ENCODE measurements around the gene RPGRIP1L. TPM values are rescaled to one million over a fixed set of nuclear protein-coding genes. Genes with fewer than 3 reads are reported as not detected.

Gene RPGRIP1L
- total RNA-seq, 2 experiments from 2014 or later: 5.1 to 5.5 TPM

DNA sequence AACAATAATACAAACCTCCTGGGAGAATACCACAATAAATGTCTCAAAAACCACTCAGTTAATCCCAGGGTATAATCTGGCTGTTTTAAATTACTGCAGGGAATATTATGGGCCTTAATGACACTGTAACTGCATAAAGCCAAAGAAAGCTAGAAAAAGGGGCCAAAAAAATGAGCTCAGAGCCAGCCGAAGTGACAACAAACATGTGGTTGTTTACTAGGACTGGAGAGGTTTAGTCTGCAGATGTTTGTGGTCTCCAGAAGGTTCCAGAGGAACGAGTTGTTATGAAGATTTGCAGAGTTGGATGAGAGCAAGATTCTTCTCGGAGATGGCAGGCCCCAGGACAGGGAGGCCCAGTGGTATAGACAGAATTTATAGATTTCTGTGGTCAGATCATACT is 103.5 kb downstream of the RPGRIP1L start:
- H3K27me3 Mint-ChIP-seq: no peaks in the 10 kb centered on the region
- peaks cover 2% of the 10 kb centered on the region for H3K36me3 Mint-ChIP-seq
- H3K4me1 Mint-ChIP-seq: no peaks in the 10 kb centered on the region
- POLR2A ChIA-PET: no interaction called here
- H3K27ac Mint-ChIP-seq: no peak overlapping the region
- ATAC-seq (ENCODE audit: low read depth): no peak
- no peak overlapping the region for H3K4me3 Mint-ChIP-seq
- peaks cover 3% of the 10 kb centered on the region for H3K9me3 Mint-ChIP-seq
- DNase-seq: no peak

DNA sequence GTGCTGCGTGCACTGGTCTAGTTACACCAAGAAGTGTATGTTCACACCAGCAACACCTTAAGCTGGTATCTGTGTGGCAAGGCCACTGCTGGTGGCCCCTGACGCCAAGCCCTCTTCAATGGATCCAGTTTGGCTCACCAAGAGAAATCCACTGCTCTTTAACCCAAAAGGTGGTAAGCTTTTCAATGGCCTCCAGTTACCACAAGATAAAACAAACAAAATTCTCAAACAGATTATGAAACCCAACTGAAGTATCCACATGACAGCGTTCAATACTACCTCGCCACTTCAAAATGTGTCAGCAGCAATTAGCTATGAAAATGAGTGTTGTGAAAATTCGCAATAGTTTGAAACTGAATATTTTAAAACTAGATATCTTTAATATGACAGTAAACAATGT is 104.1 kb downstream of the RPGRIP1L start:
- ATAC-seq (ENCODE audit: low read depth) (no peak), DNase-seq (no peak)
- Mint-ChIP-seq H3K4me3 (no peak overlapping the region), H3K27me3 (no peaks in the 10 kb centered on the region), H3K4me1 (no peaks in the 10 kb centered on the region), H3K36me3 (peaks cover 2% of the 10 kb centered on the region), H3K27ac (no peak overlapping the region), H3K9me3 (peaks cover 3% of the 10 kb centered on the region)
- POLR2A ChIA-PET: no interaction called here

DNA sequence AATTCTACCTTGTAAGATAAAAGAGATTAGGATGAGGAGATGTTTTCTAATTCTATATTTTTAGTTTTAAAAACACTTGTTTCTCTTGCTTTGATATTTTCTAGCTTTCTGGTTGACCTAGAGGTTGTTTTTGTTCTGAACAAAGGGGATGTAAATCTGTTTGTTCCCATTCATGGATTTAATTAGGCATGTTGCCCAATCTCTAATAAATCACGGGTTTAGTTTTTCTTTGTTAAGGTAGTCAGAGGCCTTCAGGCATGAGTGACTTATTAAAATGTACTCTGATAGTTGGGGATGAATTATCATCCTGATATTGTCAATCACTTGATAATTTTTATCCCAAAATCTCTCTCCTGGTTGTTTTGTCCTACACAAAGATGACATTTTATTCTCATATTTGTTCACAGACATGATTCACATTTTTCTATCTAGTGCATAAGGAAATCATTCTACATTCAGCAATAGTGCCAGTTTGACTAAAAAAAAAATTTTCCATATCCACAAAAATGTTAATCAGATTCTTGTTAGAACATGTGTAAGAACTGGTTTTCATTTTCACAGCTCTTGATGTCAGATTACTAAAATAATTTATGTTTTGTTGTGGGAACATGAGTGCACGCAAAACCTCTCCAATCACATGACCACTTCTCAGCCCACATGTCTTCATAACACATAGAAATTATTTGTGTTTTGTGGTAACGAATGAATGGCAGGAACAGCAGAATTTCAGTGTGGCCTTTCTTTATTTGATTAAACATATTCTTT is 105.0 kb downstream of the RPGRIP1L start:
- DNase-seq (no peak), ATAC-seq (ENCODE audit: low read depth) (no peak)
- Mint-ChIP-seq H3K9me3 (peaks cover 5% of the 10 kb centered on the region), H3K27me3 (peaks cover 2% of the 10 kb centered on the region), H3K4me1 (no peaks in the 10 kb centered on the region), H3K36me3 (peaks cover 2% of the 10 kb centered on the region), H3K27ac (no peak overlapping the region), H3K4me3 (no peak overlapping the region)
- POLR2A ChIA-PET: no interaction called here

DNA sequence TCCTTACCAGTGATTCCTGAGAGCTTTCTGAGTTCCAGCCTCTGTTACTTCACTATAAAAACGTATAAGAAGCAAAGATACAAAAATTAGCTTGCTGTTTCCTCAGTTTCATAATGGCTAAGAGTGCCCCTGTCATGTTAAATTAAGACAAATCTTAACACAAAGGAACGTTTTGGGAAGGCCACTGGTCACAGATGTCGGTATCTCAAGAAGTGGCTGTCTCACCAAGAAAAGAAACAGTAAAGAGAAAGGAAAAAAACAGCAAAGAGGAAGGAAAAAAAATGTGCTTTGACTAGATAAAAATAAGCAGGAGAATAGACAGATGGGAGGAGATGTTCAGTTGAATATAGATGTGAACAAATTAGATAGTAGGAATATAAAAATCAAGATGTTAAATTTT is 105.9 kb downstream of the RPGRIP1L start:
- H3K36me3 Mint-ChIP-seq: peaks cover 2% of the 10 kb centered on the region
- no peaks in the 10 kb centered on the region for H3K4me1 Mint-ChIP-seq
- ATAC-seq (ENCODE audit: low read depth) (no peak), DNase-seq (no peak)
- no peak overlapping the region for H3K27ac Mint-ChIP-seq
- H3K4me3 Mint-ChIP-seq: no peak overlapping the region
- H3K27me3 Mint-ChIP-seq: peaks cover 2% of the 10 kb centered on the region
- peaks cover 5% of the 10 kb centered on the region for H3K9me3 Mint-ChIP-seq
- POLR2A ChIA-PET: no interaction called here

DNA sequence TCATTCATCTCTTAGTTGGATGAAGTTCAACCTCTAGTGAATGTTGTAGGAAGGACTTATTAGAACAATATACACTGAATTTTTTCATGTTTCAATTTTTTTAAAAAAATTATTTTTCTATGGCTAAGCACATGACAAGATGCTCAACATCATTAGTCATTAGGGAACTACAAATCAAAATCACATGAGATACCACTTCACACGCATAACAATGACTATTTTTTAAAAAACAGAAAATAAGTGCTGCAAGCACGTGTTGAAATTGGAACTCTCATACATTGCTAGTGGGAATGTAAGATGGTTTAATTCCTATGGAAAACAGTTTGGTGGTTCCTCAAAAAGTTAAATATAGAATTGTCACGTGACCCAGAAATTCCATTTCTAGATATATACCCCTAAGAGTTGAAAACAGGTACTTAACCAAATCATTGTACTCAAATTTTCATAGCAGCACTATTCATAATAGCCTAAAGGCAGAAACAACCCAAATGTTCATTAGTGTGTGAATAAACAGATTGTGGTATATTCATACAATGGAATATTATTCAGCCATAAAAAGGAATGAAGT is 115.5 kb downstream of the RPGRIP1L start:
- Mint-ChIP-seq H3K4me3 (no peak overlapping the region), H3K9me3 (peaks cover 2% of the 10 kb centered on the region), H3K4me1 (no peaks in the 10 kb centered on the region), H3K27me3 (peaks cover 13% of the 10 kb centered on the region), H3K36me3 (no peaks in the 10 kb centered on the region), H3K27ac (no peak overlapping the region)
- no peak for ATAC-seq (ENCODE audit: low read depth)
- DNase-seq: no peak
- POLR2A ChIA-PET: no interaction called here

DNA sequence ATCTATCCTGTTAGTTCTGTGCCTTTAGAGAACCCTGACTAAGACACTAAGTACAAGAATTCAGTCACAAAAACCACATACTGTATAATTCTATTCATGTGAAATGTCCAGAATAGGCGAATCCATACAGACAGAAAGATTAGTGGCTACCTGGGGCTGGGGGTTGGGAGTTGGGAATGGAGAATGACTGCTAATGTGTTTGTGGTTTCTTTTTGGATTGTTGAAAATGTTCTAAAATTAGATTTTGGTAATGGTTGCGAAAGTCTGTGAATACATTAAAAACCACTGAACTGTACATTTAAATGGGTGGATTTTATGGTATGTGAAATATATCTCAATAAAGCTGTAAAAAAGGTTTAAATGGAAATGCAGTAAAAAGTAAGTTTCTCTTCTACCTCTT is 120.3 kb downstream of the RPGRIP1L start:
- Mint-ChIP-seq H3K4me1 (no peaks in the 10 kb centered on the region), H3K27me3 (peaks cover 6% of the 10 kb centered on the region), H3K27ac (no peak overlapping the region), H3K36me3 (no peaks in the 10 kb centered on the region), H3K9me3 (no peaks in the 10 kb centered on the region), H3K4me3 (no peak overlapping the region)
- no peak for ATAC-seq (ENCODE audit: low read depth)
- DNase-seq: no peak
- POLR2A ChIA-PET: no interaction called here

DNA sequence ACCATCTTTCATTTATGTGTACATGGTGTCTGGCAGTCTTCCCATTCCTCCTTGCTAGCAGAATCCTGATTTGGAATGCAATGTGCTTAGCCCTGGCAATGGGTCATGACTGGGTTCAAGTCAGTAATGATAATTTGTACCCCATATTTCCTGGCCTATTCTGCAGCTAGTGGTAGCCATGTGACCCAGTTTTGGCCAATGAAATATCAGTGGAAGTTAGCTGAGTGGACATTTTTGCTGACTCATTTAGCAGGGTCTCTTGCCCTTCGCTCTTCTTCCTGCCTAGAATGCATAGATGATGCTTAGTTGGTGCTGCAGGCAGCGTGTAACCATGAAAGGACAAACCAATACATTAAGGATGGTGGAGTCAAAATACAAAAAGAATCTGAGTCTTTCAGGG is 121.9 kb downstream of the RPGRIP1L start:
- Mint-ChIP-seq H3K27ac (no peak overlapping the region), H3K27me3 (no peaks in the 10 kb centered on the region), H3K9me3 (no peaks in the 10 kb centered on the region), H3K36me3 (no peaks in the 10 kb centered on the region), H3K4me1 (no peaks in the 10 kb centered on the region), H3K4me3 (no peak overlapping the region)
- POLR2A ChIA-PET: no interaction called here
- no peak for DNase-seq
- no peak for ATAC-seq (ENCODE audit: low read depth)

DNA sequence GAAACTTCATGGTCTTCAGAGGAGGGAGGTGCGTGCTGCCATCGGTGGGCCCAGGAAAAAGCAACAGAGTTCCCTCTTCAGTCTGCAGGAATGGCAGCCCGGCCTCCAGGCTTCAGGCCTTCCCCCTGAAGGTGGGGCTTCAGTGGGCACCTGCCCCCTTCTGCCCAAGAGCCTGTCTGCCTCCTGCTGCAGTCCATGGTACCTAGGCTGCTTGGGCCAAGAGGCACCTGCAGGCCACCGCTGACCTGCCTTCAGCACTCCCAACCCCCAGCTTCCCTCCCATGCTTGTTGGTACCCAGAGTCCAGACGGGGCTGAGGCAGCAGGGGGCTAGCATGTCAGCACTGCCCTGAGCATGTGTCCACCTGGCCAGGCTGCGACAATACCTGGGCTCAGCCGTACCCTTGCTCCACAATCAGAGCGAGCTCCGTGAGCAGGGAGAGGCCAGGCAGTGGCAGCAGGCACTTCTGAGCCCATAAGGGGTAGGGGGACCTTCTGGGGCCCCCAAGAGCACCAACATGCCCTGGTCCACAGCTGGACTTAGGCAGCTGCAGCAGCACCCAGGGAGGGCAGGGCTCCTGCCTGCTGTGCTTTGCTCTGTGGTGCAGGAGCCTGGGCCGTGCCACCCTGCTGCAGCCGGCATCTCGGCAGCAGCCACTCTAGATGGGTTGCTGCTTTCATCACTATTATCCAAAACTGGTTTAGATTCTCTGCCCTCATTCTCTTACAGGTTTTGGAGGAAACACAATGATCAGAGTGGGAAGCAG is 123.4 kb downstream of the RPGRIP1L start:
- DNase-seq: no peak
- no peak for ATAC-seq (ENCODE audit: low read depth)
- Mint-ChIP-seq H3K36me3 (no peaks in the 10 kb centered on the region), H3K27ac (no peak overlapping the region), H3K9me3 (no peaks in the 10 kb centered on the region), H3K4me3 (no peak overlapping the region), H3K4me1 (no peaks in the 10 kb centered on the region), H3K27me3 (no peaks in the 10 kb centered on the region)
- POLR2A ChIA-PET: no interaction called here

DNA sequence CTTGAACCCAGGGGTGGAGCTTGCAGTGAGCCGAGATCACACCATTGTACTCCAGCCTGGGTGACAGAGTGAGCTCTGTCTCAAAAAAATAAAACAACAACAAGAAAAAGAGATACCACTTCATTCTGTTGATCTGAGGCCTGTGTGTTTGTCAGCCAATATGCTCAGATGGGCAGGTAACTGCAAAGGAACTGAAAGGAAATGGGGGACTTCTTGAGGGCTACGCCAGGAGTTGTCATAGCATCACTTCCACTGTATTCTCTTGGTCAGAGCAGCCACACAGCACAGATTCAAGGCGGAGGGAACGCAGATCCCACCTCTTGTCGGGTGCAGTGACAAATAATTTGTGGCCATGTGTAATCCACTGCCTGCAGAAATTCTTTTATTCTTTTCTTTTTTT is 126.8 kb downstream of the RPGRIP1L start:
- POLR2A ChIA-PET: no interaction called here
- H3K27ac Mint-ChIP-seq: no peak overlapping the region

DNA sequence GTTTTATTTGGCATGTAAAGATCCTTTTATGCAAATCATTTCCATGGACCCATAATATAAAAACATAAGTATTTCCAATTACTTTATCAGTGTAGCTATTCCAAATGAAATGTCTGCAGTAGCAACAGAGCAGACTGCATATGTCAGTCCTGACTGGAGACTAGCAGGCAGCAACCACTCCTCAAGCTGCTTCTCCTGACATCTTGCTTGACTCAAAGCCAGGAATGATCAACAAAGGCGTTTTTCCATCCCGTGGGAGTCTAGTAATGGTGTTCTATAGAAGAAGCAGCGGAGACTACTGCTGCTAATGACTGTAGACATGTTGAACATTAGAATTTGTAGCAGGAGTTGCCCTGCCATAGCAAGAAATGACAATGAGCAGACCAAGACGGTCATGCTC is 127.4 kb downstream of the RPGRIP1L start:
- Mint-ChIP-seq H3K4me3 (no peak overlapping the region), H3K4me1 (no peaks in the 10 kb centered on the region), H3K27me3 (no peaks in the 10 kb centered on the region), H3K9me3 (peaks cover 11% of the 10 kb centered on the region), H3K27ac (no peak overlapping the region), H3K36me3 (peaks cover 3% of the 10 kb centered on the region)
- DNase-seq (no peak), ATAC-seq (ENCODE audit: low read depth) (no peak)
- POLR2A ChIA-PET: no interaction called here

More for the DNA sequence above, 126.8 kb downstream of the RPGRIP1L start:
- DNase-seq (no peak), ATAC-seq (ENCODE audit: low read depth) (no peak)
- peaks cover 5% of the 10 kb centered on the region for H3K9me3 Mint-ChIP-seq
- H3K4me3 Mint-ChIP-seq: no peak overlapping the region
- H3K4me1 Mint-ChIP-seq: no peaks in the 10 kb centered on the region
- H3K27me3 Mint-ChIP-seq: no peaks in the 10 kb centered on the region
- no peaks in the 10 kb centered on the region for H3K36me3 Mint-ChIP-seq

DNA sequence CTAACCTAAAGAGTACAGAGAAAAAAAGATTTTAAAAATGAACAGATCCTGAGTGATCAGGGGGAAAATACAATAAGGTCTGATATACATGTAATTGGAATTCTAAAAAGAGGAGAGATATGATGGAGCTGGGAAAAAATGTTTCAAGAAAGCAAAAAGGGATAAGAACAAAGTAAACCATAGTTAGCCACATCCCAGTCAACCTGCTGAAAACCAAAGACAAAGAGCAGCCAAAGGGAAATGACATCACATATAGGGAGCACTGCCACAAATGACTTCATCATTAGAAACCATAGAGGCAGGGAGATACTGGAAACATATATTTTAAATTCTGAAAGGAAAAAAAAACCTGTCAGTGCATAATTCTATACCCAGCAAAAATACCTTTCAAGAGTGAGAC is 131.9 kb downstream of the RPGRIP1L start:
- H3K4me1 Mint-ChIP-seq: no peaks in the 10 kb centered on the region
- no peak overlapping the region for H3K4me3 Mint-ChIP-seq
- peaks cover 5% of the 10 kb centered on the region for H3K27me3 Mint-ChIP-seq
- POLR2A ChIA-PET: no interaction called here
- no peak for ATAC-seq (ENCODE audit: low read depth)
- peaks cover 21% of the 10 kb centered on the region for H3K9me3 Mint-ChIP-seq
- peaks cover 3% of the 10 kb centered on the region for H3K36me3 Mint-ChIP-seq
- no peak overlapping the region for H3K27ac Mint-ChIP-seq
- no peak for DNase-seq

DNA sequence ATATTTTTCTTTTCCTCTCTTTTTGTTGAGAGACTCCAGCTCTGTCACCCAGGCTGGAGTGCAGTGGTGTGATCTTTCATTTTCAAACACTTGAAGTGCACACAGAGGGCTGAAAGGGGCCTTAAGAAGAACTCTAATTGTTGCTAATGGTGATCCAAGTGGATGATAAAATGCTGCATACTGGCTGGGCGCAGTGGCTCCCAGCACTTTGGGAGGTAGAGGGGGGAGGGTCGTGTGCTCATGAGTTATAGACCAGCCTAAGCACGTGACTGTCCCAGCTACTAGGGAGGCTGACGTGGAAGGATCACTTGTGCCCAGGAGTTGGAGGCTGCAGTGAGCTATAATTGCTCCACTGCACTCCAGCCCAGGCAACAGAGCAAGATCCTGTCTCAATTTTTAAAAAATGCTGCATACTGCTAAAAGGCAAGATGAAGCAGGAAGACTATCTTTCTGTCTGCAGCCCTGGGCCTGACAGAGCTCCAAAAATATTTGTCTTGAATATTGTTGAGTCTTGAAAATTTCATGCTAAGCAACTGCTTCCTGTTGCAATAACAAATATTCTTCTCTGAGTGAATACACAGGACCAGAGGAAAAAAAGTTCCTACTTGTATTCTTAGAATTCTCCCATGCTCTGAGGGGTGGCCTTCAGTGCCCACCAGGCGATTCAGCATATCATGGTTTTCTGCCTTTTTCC is 137.0 kb downstream of the RPGRIP1L start:
- Mint-ChIP-seq H3K4me1 (no peaks in the 10 kb centered on the region), H3K9me3 (peaks cover 14% of the 10 kb centered on the region), H3K27ac (no peak overlapping the region), H3K4me3 (no peak overlapping the region), H3K36me3 (peaks cover 3% of the 10 kb centered on the region), H3K27me3 (peaks cover 5% of the 10 kb centered on the region)
- POLR2A ChIA-PET: no interaction called here
- no peak for ATAC-seq (ENCODE audit: low read depth)
- DNase-seq: no peak

DNA sequence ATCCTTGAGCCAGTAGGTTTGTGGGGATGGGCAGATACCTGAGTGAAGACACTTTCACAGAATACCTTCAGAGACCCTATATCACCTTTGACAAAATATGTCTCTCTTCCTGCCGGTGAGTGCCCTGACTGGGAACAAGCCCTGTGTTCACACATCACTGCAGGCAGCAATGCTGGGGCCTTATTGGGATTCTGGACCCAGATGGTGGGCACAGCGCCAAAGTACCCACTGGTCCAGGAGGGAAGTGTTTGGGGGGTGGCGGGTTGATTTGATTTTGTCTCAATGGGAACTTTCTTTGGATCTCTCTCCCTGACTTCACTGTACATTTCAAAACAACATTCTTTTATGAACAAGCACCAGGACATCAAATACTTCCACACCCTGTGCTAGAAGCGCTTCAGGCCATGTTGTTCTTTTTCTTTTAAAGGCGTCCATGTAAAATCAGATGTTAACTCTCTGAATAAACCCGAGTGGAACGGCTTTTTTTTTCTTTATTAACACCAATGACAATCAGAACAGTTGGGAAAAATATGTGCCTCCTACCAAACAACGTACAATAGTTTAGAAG is 138.3 kb downstream of the RPGRIP1L start:
- no peak overlapping the region for H3K4me3 Mint-ChIP-seq
- no peaks in the 10 kb centered on the region for H3K36me3 Mint-ChIP-seq
- H3K4me1 Mint-ChIP-seq: no peaks in the 10 kb centered on the region
- ATAC-seq (ENCODE audit: low read depth) (no peak), DNase-seq (no peak)
- H3K9me3 Mint-ChIP-seq: peaks cover 3% of the 10 kb centered on the region
- H3K27me3 Mint-ChIP-seq: peaks cover 5% of the 10 kb centered on the region
- no peak overlapping the region for H3K27ac Mint-ChIP-seq
- POLR2A ChIA-PET: no interaction called here

Data from activated naive CD8-positive, alpha-beta T cell treated with anti-CD3 and anti-CD28 coated beads, Interleukin-2, amount 10 ng/mL, durations not matched to agents 7 days and 5 days (primary cell).